HG02642 (cell line): ENCODE results near the gene HOXB6.

Experiments
- ATAC-seq: cut with Tn5 transposase; IDR thresholded peaks from one replicate; pipeline ENCODE4 v1.9.1; 2021; ENCODE audit warnings: mild to moderate bottlenecking; ENCODE audit not compliant: unreplicated experiment, poor library complexity

The HOXB6 gene

GRCh38 chr17:48636177-48637018 is 31.6 kb upstream of the HOXB6 start:
- peak; percentile 67 for ATAC-seq

- no peak for ATAC-seq
These were observed 29.9 kb upstream of the HOXB6 start for GRCh38 chr17:48634493-48635208.

DNA sequence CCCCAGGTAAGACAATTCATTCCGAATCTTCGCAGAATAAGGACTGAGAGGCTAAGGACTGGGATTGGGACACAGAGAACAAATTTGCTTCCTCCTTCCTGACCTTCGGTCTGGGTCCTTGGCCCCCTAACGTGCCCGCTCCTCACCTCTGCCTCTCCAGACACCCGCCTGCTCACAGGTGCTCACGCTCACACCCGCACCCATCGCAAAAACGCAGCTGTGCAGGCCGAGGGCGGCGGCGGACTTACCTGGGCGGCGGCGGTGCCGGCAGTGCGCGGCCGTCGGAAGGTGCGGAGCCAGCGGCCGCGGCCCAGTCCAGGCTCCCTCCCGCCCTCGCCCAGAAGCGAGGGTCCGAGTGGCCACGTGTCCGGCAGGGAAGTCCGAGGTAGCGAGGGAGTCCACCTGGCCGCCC is 28.5 kb upstream of the HOXB6 start:
- ATAC-seq: no peak

GRCh38 chr17:48632579-48633265 is 27.9 kb upstream of the HOXB6 start:
- ATAC-seq: no peak

DNA sequence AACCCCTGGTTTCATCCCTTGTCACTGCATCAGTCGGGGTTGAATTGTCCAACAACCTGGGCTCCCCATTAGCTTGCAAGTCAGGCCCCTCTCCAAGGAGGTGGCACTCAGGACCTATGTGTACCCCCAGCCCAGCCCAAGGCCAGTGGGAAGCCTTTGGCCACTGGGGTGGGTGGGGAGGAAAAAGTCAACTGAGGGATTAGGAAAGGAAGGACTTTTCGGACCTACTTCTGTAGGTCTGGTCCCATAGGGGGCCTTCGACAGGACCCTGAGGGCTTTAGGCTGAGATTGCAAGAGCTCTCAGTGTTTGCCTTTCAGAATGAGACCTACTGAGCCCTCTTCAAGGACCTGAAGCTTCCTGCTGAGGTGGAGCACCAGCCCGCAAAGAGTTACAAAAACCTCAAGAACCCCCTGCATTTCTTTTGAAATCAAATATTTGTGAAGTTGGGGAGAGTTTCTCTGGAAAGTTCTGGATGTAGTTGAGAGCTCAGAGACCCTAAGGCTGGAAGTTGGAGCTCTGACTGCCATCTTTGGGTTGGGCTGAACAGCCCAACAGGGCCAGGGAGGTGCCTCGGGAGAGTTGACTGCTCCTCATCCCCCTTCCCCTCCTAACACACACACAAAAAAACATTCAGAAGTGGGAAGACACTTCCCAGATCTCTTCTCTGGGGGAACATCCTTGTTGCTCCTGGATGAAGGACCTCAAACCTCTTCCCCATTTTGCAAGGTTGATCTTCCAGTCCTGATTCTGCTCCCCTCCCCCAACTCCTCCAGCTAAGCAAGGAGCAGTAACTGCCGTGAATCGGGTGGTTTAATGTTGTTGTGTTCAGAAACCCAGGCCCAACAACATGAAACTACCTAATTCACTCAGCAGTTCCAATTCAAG is 27.1 kb upstream of the HOXB6 start:
- ATAC-seq: no peak

GRCh38 chr17:48630925-48631692 is 26.3 kb upstream of the HOXB6 start:
- no peak for ATAC-seq

- ATAC-seq: no peak
These were observed 25.5 kb upstream of the HOXB6 start for GRCh38 chr17:48630009-48630924.

DNA sequence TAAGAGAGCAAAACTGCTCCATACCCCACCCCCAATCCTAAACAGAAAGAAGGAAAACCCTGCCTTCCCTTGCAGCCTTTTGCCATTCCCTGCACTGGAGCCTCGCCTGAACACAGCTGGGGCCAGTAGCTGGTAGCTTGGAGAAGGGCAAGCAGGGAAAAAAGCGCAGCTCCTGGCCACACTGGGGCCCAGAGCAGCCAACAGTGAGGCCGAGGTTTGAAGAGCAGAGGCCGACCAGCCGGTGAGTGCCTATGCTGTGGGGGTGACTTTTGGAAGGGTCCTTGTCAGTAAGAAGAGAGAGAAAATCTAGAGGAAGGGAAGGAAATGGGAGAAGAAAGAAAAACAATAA is 24.6 kb upstream of the HOXB6 start:
- no peak for ATAC-seq

GRCh38 chr17:48628649-48629410 is 24.0 kb upstream of the HOXB6 start:
- ATAC-seq: no peak

- no peak for ATAC-seq
These were observed 23.1 kb upstream of the HOXB6 start for GRCh38 chr17:48627623-48628521.

- ATAC-seq: no peak
These were observed 22.4 kb upstream of the HOXB6 start for GRCh38 chr17:48627118-48627597.

GRCh38 chr17:48626245-48627117 is 21.7 kb upstream of the HOXB6 start, which contains the start of gene HOXB9:
HOXB9 (minus strand) TSS chr17:48626358; CDS start chr17:48626269, 89 bp downstream.
- no peak for ATAC-seq

GRCh38 chr17:48625495-48626244 is 20.9 kb upstream of the HOXB6 start:
- no peak for ATAC-seq

DNA sequence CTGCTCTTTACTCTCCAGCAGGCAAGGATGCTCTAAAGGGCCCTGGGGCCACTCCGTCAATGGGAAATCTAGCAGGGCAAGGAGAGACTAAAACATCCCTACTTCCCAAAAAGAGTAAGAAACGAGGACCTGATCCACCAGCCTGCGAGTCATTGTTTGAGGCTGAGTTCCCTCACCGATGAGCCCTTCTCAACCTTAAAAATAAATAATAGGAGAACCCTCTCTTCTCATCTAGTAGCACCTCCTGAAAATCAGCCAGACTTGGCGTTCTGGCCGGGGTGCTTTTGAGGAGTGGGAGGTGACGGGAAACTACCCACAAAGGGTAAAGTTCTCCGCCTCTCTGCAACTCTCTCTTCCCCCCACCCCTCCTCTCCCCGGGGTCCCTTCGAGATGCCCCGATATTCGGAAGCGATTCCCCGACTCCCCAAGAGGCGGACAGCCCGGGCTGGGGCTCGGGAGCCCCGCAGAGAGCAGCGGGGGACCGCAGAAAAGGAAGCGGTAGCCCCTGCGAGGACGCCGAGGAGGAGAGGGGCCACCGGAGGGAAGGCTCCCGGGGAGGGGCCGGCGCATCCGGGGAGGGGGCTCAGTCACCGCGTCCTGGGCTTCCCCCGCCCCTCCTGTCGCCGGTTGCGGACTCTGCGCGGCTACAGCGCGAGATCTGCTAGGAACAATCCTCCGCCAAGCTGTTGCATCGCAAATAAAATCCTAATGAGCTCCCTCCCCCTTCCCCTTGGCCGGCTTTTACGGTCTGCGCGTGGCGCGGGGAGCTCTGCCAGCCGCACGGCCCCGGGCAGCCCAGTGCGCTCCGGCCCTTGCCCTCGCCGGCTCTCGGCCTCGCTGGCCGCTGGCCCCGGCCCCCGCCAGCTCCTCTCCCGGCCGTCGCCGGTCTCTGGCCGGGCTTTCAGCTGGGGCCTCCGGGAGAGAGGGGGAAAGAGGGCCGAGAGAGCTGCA is 20.0 kb upstream of the HOXB6 start:
- ATAC-seq: no peak
